ENCODE data around the gene IL9.
"Not testable (repeated sequence)": the region's sequence is repeated elsewhere in the genome, so short reads cannot be mapped to it uniquely, and the experiment has no call there.

Gene IL9

DNA sequence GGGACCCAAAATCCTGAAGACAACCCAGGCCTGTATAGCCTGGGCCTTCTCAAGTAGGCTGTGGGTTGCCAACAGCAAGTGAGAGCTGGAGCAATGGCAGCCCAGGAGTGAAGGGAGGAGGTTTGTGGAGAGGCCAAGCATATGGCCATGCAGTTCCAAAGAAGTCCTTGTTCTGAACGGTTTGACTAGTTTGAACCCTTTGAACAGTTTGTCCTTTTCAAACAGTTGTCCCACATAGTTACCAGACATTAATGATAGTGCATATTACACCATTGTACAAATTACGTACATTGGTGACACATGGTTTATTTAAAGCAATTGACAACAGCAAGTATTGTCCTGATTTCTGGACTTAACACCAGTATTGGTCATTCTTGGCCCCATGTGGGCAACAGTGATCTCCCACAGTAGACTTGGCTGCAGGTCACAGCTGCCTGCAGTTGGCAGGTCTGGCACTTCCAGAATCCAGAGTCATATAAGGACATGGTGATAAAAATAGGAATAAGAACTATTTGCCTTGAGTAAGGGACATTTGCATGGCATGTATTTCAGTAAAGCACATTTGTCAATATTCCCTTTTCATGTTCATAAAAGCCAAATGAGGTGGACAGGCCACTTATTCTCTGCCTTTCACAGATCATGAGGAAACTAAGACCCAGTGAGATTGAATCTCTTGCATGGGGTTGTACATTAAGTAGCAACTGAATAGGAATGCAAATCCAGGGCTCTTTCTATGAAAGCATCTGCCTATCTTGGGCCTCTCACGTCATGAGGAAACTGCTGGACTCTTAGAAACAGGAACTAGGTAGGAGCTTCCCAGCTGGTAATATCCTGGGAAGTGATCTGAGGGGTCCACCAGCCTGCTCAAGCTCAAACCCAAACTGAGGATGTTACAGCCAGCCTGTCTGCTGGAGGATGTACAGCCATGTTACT, 30.9 kb downstream of the IL9 start:
- no peak for DNase-seq

DNA sequence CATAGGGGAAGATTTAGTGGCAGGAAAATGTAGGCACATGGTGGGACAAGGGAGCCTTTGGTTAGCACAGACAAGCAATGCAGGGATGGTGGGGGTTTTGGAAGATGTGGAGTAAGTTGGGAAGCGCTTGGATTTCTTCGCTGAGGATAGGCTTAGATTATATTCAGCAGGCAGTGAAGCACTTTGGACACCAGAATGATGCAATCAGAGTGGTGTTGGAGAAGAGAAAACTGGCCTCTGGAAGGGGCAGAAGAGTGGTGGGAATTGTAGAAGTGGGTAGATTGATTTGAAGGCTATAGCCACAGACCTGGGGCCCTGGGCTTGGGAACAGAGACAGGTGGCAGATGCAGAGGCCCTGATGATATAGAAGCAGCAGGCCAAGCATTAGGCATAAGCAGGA, 32.9 kb downstream of the IL9 start:
- DNase-seq = no peak

DNA sequence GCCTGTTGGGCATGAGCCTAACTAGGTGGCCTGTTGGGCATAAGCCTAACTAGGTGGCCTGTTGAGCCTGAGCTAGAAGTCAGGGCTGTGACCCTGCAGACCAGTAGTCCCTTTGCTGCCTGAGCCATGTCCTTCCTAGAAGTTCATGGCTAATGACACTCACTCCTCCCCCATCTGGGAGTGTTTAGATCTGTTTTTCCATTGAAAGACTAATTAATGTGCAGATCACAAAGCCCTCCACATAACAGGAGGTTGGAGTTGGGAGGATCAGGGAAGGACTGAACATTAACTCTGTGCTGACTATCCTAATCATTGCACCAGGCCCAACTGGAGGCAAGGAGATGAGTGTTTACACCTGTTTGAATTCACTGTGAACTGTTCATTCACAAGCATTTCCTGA, 33.6 kb downstream of the IL9 start:
- DNase-seq = no peak

DNA sequence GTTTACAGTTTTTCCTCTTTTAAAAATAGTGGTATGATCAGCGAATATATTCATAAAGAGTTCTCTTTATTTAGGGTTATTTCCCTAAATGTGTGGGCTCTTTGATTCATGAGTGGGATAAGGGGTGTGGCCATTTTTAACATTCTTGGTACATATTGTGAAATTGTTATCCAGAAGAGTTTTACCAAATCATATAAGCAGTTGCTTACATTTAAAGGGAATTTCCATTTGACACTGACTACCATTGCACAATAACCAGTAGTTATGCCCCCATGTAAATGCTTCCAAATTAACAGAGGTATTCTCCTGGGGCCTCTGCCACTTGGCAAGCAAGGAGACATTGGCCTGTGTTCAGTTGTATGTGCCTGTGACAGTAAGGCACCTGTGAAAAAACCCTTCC, 34.0 kb downstream of the IL9 start:
- no peak for DNase-seq

DNA sequence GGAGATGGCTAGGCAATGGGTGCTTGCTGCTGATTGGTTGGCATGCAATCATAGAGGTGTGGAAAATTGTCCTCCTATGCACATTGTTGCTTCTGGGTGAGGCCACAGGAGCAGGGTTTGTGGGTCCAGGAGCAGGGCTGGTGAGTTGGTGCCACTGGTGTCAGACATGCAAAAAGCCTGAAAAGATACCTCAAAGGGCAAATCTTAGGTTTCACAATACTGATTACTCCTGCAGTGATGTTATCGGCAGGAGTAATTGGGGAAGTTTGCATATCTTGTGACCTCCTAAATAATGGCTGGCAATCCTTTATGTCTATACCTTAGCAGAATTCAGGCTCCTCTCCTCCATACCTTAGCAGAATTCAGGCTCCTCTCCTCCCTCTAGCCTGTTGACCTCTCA, 36.0 kb downstream of the IL9 start:
- no peak for DNase-seq

DNA sequence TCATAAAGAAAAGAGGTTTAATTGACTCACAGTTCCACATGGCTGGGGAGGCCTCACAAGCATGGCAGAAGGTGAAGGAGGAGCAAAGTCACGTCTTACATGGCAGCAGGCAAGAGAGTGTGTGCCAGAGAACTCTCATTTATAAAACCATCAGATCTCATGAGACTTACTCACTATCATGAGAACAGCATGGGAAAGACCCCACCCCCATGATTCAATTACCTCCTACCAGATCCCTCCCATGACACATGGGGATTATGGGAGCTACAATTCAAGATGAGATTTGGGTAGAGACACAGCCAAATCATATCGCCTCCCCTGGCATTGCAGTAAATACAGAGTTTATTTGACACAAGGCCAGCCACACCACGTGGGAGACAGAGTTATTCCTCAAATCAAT, 36.5 kb downstream of the IL9 start:
- DNase-seq = not testable (repeated sequence)

DNA sequence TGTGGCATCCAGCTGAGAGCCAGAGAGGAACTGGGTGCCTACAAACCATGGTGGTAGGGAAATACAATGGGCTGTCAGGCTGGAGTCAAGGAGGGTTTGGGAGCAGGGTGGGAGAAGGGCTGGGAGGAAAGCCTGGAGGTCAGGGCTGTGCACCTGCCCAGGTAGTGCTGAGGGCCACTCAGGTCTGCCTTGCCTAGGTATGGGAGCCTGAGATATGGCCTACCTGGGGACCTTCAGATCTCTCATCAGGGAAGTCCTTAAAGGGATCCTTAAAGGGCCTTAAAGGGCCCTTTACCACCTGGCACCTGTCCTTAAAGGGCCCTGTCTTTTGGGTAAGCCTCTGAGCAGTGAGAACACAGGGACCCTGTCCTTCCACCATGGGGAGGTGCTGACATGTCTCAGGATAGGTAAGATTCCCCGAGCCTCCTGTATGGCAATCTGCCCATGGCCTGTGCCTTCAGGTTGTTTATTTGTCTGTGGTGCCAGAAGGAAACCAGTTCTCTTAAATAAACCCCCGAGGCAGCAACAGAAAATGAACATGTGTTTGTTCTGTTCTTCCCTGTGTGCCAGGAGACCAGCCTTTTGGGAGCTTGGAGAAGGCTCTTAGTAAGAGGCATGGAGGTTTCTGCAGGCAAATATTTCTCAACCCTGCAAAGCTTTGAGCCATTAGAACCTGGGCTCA, 37.9 kb downstream of the IL9 start:
- no peak for DNase-seq

DNA sequence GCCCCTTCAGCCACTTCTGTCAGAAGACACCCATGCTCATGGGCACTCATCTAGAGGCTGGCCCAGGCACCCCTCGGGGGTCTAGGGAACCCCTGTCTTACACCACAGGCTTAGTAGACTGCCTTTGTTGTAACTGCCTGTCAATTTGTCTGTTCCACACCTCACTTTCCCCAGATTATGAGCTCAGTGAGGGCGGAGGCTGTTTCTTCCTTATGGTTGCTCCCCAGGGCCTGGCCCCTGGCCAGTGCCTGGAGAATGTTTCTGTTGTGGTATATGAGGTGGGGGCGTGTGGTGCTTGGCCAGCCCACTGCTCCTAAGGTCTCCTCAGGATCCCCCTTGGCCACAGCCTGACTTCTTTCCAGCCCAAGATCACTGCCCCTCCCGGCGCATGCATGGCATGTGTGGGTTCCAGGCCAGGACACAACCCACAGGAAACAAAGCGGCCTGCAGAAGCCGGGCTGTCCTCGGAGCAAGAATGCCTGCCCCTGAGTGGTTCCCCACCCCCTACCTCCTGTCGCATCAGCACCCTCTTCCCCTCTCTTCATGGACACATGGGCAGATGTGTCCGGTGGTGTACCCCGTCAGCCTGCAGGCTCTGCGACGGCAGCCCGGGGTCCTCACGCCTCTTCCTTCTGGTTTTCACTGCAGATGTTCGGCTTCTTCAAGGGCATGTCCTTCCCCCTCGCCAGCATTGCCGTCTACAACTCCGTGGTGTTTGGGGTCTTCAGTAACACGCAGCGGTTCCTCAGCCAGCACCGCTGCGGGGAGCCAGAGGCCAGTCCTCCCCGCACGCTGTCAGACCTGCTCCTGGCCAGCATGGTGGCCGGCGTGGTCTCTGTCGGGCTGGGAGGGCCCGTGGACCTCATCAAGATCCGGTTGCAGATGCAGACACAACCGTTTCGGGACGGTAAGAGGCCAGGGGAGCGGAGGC, 43.5 kb downstream of the IL9 start:
- DNase-seq = no peak

DNA sequence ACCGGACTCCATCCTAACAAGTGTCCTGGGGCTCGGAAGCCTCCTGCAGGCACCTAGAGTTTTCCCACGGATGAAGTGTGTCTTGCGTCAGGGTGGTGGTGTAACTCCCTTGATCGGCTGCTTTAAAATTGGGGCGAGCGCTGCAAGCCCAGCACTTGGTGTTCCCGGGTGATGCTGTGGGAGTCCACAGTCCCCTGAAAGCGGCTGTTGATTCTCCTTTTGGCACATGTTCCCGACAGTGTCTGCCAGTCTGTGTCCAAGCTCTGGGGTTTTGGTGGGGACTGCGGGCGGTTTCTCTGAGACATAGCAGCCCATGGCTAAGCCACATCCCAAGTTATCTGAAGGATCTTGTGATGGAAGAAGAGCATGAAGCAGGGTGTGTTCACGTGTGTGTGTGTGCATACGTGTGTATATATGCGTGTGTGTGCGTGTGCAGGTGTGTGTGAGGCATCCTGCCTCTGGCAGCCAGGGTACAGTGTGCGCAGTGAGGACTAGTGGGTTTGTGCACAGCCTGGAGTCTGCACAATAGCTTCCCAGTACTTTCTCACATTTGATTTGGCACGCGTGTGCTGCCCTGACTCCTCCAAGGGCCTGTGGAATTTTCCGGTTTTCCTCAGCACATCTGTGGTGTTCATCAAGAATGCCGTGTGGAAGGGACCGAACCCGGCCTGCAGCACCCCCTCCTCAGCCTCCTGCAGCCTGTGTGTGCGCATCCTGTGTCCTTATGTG, 44.3 kb downstream of the IL9 start:
- no peak for DNase-seq

DNA sequence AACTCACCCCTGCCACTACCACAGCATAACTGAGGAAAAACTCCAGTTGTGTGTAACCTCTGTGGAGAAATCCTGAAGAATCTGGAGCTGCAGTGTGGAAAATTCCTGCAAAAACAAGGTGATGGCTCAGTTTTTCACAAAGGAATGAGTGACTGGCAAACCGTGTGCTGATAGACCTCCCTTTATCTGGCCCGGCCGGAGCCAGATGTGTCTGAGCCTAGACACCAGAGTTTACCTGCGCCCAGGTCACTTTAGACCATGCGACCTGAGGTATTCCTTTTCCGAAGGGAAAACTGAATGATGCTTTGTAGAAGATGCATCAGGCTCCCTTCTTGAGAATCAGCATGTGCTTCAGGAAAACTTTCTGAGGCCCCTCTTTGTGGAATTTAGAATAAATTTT, 45.0 kb downstream of the IL9 start:
- no peak for DNase-seq

DNA sequence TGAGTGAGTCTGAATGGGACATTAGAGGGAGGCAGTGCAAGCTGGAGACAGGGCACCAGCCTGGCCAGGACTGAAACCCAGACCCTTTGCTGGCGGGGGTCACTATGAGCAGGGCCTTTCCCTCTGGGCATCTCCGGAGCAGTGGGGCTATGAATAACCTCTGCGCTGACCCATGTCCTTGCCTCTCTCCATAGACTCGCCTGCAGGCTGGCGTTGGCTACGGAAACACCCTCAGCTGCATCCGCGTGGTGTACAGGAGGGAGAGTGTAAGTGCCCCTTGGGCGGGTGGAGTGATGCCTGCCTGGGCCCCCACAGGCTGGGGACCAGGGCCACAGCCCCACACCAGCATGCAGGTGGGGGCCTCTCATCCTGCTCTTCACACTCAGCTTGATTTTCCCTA, 45.4 kb downstream of the IL9 start:
- DNase-seq = no peak

DNA sequence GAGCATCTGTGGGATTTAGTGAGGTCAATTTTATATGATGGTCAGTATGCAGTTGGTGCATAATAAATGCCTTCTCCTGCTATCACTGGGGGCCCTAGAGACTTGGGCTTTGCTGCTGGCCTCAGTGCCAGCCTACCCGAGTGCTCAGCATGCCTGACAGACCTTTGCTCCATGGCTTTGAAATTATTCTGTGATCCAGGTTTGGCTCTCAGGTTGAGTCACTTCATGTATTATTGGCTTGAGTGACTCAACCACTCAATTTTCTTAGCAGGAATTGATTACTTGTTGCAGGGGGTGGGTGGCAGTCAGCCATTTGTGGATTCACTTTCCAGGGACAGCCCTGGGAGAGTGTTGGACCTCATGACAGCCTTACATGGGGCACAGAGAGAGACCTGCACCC, 47.7 kb downstream of the IL9 start:
- no peak for DNase-seq

DNA sequence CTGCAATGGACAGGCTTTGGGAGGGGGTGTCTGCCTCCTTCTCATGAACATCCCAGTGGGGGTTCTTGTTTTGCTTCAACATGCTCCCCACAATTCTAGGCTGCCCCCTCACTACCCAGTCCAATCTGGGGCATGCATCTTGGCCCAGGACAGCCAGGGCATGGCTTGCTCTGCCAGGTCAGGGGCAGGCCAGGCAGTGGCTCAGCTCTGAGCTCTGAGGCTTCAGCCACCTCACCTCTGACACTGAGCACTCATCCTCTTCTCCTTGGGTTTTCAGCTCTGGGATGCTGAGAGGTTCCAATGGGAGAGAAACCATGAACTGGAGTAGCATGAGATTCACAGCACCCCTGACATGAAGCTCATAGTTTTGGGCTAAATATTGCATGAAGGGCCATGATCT, 49.3 kb downstream of the IL9 start:
- no peak for DNase-seq

DNA sequence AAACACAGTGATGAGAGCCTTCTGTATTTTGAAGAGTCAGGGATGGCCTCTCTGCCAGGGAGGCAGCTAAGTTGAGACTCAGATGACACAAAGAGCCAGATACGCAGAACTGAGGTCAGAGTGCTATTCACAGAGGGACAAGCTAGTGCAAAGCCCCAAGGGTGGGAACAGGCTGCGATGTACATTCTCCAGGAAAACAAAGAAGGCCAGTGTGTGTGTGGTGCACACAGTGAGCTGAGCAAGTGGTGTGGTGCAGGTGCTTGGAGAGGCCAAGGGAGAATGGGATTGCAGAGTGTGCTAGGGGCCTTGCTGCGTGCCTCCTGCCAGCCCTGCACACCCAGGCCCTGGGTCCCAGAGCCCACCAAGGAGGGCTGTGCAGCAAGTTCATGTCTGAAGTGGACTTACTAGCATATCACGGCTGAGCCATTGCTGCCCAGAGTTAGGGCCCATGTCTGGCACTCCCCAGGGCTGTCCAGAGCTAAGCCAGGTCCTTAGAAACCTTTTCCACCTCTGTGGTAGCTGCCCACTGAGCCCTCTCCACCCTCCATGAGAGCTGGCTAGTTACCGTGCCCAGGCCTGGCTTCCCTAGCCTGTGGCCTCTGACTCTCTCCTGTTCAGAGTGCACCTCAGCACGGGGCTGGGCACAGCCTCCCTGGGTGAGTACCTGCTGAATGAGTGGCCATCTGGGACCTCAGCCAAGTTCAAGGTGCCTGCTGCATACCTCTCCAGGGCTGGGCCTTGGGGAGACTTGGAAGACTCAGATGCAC, 51.9 kb downstream of the IL9 start:
- no peak for DNase-seq

DNA sequence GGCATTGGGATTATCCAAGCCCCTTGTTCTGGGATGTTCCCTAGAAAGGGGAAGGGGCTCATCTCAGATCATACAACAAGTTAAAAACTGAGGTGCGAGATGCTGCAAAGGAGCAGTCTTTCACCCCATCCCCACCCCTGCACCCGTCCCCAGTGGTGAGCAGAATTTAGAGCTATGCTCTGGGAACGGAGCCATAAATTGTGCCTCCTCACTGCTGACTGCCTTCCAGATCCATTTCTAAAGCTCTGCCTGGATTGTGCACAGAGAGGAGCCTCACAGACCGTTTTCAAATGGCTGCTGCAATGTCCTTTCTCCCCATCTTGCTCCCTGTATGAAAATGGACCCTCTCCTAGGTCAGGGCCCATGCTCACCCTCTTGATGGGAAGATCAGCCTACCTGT, 52.9 kb downstream of the IL9 start:
- DNase-seq = no peak

Measured in NCI-H2171 treated with DMSO at 0.1 percent for 48 hours (cell line).